DMS53 treated with DMSO at 0.1 percent for 48 hours (cell line): ENCODE measurements around the gene PIGU.
A peak's percentile ranks its signal among the peaks of the same experiment; 100 is the strongest.
"Not testable (repeated sequence)": the region's sequence is repeated elsewhere in the genome, so short reads cannot be mapped to it uniquely, and the experiment has no call there.

ENCODE experiments used
- DNase-seq: peaks from one replicate; lab custom pipeline; 2025; ENCODE audit not compliant: unreplicated experiment; lab: John Stamatoyannopoulos, UW

PIGU gene

DNA sequence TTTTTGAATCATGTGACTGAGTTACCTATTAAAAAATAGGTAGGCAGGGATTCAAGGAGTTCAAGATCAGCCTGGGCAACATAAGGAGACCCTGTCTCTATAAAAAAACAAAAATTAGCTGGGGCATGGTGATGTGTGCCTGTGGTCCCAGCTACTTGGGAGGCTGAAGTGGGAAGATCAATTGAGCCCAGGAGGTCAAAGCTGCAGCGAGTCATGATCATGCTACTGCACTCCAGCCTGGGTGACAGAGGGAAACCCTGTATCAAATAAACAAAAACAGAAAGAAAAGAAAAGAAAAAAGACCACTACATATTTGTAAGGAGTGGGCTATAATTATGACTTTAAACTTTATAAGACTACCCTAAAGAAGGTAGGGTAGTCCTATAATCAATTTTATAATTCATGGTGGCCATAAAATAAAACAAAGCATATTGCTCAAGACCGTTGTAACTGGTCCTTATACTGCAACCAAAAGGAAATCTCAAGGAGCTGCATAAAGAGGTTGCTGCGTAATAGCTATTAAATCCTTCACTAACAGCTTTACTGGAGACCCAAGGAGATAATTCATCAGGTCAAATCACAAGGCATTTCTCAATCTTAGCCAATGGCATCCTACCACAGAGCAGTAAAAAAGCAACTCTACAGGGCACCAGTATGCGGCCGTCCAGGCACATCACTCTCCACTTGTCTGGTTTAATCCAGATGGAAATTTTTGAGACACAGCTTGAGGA is 13.5 kb downstream of the PIGU start:
- no peak for DNase-seq

- not testable (repeated sequence) for DNase-seq
Measured at GRCh38 chr20:34661811-34662210, 15.1 kb downstream of the PIGU start.

GRCh38 chr20:34658654-34659053 is 18.2 kb downstream of the PIGU start:
- DNase-seq: not testable (repeated sequence)

GRCh38 chr20:34654207-34654744 is 22.6 kb downstream of the PIGU start:
- DNase-seq: no peak

DNA sequence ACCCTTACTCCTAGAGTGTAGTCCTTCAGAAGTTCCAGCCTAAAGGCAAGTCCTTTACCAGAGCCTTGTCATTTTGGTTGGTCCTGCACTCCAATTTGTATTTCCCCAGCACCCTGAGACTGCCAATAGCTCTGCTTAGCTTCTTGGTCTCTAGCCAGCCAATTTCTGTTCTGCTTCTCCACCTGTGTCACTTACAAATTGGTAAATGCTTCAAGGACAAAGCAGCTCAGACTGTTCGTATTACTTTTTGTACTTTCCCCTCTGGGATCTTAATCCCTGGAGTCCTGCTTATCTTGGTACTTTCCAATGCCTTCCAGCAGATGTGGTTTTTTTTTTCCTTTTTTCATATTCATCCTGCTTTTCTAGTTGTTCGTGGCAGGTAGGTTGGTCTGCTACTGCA is 25.7 kb downstream of the PIGU start:
- DNase-seq: no peak

DNA sequence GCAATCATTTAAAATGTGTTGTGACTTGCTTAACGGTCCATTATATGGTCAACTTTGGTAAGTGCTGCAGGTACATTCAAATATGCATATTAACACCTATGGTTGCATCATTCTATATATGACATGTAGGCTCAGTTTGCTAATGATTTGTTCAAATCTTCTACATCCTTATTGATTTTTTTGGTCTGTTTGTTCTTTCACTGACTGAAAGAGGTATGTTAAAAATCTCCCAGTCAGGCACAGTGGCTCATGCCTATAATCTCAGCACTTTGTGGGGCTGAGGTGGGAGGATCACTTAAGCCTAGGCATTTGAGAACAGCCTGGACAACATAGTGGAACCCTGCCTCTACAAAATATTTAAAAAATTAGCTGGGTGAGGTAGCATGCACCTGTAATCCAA is 29.2 kb downstream of the PIGU start:
- no peak for DNase-seq

GRCh38 chr20:34644951-34645350 is 31.9 kb downstream of the PIGU start:
- no peak for DNase-seq

- no peak for DNase-seq
Measured at GRCh38 chr20:34644345-34644744, 32.5 kb downstream of the PIGU start.

DNA sequence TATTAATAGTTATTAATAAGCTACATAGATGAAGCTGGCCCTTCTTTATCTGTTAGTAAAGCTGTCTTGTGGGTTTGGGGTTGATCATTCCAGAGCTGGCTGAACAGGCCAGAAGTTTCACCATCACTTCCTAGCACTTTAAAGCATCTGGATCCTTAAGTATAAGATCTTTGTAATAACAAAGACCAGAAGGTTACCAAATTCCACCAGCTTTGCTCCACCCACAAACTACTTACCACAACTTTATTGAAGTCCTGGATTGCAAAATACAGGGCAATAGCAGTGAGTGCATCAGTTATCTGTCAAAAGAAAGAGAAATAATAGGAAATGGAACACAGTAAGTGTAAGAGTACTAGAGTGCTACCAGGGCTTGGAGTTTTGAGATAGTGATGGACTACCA is 33.0 kb downstream of the PIGU start:
- no peak for DNase-seq

DNA sequence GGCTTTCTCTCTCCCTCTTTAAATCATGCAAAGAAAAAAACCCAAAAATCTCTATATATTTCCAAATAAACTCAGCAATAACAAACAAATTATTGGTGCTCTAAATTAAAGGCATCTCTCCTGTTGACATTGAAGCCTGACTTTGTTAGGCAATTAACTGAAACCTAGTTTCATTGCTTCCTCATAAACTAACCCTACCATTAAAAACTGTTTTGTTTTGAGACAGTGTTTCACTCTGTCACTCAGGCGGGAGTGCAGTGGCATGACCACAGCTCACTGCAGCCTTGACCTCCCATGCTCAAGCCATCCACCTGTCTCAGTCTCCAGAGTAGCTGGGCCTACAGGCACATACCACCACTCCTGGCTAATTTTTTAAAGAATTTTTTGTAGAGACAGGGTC is 34.9 kb downstream of the PIGU start:
- DNase-seq: no peak

DNA sequence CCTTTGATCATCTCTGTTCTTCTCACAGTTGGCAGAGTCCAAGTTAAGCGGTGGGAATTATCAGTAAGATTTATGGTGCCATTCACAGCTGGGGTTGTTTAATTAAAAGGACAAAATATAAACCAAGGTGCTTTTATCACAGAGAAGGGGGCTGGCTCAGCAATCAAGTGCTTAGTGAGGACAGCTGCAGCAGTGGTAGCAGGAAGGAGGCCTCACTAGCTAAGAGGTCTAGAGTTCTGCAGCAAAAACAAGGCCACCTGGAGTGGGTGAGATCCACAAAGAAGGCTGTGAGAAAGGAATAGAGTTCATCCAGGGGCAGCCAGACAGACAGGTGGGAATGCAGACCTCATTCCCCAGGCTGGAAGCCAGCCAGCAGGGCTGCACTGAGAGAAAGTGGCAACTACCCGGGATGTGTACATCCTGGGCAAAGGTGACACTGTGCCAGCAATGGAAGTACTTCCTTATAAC is 37.1 kb downstream of the PIGU start:
- peak; percentile 76 for DNase-seq

DNA sequence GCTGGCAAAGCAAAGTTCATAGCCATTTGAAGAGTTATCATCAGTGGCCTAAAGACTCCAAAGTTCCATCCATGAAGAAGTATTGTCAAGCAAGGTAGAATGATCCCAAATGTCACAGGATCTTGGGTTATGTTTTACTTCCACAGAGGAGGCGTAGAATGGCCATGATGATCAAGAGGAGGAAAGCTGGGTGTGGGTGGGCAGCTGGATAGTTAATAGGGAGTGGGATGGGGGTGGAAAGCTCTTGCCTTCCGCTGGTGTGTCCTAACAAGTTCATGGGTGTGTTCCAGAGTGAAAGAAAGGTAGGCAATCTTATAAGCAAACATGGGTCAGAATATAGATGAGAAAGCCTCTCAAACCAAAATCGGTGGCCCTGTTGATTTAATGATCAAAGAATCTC is 38.4 kb downstream of the PIGU start:
- no peak for DNase-seq

GRCh38 chr20:34638039-34638292 is 38.9 kb downstream of the PIGU start:
- no peak for DNase-seq

GRCh38 chr20:34637245-34638038 is 39.5 kb downstream of the PIGU start:
- no peak for DNase-seq

DNA sequence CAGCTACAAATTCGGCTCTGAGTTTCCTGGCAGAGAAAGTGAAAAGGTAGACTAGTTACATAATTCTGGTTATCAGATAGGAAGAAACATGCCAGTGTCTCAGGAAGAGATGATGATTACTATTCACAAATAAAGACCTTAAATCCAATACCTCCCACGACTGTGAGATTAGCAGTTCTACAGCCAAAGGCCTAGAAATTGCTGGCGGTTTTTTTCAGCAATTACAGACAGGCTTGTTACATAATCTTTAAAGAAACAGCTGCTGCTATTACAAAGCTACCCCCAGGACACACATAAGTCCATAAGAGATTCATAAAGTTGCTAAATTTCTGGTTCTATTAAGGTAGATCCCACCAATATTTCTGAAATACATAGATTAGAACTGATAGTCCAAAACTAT is 40.2 kb downstream of the PIGU start:
- DNase-seq: no peak

- DNase-seq: no peak
Measured at GRCh38 chr20:34634392-34634791, 42.5 kb downstream of the PIGU start.

- DNase-seq: no peak
Measured at GRCh38 chr20:34632870-34633452, 43.9 kb downstream of the PIGU start.

DNA sequence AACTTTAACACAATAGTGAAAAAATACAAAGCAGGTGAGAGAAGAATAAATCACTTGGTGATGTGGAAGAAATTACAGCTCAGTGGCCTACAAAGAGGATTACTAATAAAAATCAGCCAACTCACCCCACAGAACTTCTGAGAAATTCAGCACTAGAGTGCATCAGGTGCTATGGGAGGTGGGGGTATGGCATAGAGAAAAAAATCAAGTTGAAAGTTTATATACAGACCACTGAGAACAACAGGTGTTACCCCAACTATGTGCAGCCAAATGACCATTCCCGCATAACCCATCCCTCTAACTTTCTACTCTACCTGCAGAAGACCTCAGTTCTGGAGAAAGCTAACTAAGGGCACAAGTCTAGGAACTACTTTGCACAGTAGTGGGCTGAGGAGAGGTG is 47.0 kb downstream of the PIGU start:
- no peak for DNase-seq

DNA sequence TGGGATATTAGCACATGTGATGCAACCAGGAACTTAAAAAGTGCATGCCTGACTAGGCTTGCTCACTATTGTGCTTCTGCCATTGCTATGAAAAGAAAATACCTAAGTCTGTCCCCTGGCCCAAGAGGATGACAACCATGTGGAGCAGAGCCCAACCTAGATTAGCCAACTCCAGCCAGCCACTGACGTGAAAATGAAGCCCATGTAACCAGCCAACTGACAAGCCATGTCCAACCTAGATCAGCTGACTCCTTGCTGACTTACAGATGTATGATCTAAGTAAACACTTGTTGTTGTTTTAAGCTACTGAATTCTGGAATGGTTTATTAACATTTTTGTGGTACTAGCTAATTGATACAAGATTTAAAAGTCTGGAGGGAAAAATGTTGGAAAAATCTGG is 47.5 kb downstream of the PIGU start:
- no peak for DNase-seq

- no peak for DNase-seq
Measured at GRCh38 chr20:34628026-34628425, 48.9 kb downstream of the PIGU start.

DNA sequence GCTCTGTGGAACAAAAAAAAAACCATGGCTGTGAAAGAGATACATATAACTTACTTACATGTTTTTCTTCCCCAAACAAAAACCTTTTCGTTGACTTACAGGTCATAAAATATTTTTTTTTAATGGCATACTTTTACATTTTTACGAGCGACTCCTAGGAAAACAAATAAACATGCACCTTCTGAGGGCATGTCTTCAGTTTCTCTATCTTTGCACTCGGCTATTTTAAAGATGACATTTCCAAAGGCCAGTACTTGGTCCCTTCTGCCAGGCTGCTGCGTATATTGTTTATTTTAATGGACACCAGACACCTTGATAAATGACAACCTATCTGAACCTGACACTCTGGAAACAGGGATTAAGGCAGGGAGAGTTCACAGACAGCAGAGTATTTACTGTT is 49.4 kb downstream of the PIGU start:
- no peak for DNase-seq

- DNase-seq: no peak
Measured at GRCh38 chr20:34626992-34627391, 49.9 kb downstream of the PIGU start.
